H1 (cell line): Measurements from ENCODE around the gene RBSN. TPM values are rescaled to one million over a fixed set of nuclear protein-coding genes. Genes with fewer than 3 reads are reported as not detected.

Experiments
- BRCA1 ChIP-seq: IDR thresholded peaks from 2 replicates; pipeline ENCODE4 v1.6.1; 2012; ENCODE audit warnings: low read depth, low read length, improper control_type of control experiment
- FOSL1 ChIP-seq: IDR thresholded peaks from 2 replicates; pipeline ENCODE4 v1.6.1; 2011; ENCODE audit warnings: mild to moderate bottlenecking, low read depth, low read length, moderate library complexity; ENCODE audit not compliant: insufficient read depth
- GABPA ChIP-seq: IDR thresholded peaks from 2 replicates; pipeline ENCODE4 v1.6.1; 2011; ENCODE audit warnings: mild to moderate bottlenecking, low read length, moderate library complexity, borderline replicate concordance; ENCODE audit not compliant: insufficient read depth
- JUN ChIP-seq: IDR thresholded peaks from 2 replicates; pipeline ENCODE4 v1.6.1; 2011; ENCODE audit warnings: low read depth, mild to moderate bottlenecking, improper control_type of control experiment, low read length
- KDM5A ChIP-seq: fragments of 200-600 bp; IDR thresholded peaks from 2 replicates; pipeline ENCODE4 v1.7.1; 2012; ENCODE audit warnings: mild to moderate bottlenecking, low read length, inconsistent platforms, mixed read lengths
- RAD21 ChIP-seq, 2 experiments: IDR thresholded peaks in 1 of 2; conservative IDR thresholded peaks in 1 of 2; 2 replicates each; pipeline ENCODE4 v1.6.1; 2011; ENCODE audit warnings: low read depth in 2 of 2, low read length in 2 of 2, improper control_type of control experiment in 1 of 2, inconsistent platforms in 1 of 2, mild to moderate bottlenecking in 1 of 2, moderate library complexity in 1 of 2
- RNF2 ChIP-seq: fragments of 200-900, 300-1000 bp; sonication (generic); IDR thresholded peaks from 2 replicates; pipeline ENCODE4 v1.7.1; 2016; ENCODE audit warnings: borderline replicate concordance, low read depth, mild to moderate bottlenecking, antibody characterized with exemption, low read length; ENCODE audit not compliant: poor library complexity, severe bottlenecking; ENCODE audit errors: missing control alignments
- TEAD4 ChIP-seq: IDR thresholded peaks from 2 replicates; pipeline ENCODE4 v1.6.1; 2012; ENCODE audit warnings: low read depth, low read length, inconsistent platforms, mixed read lengths
- polyA plus RNA-seq, 7 experiments: library from polyadenylated mRNA; depleted of rRNA in 3 of 7; stranded (reverse) in 5 of 7; unstranded in 2 of 7; fragments of >200 nt in 5 of 7; fragments of 200-250 nt in 2 of 7; gene quantifications; 1 replicate in 5 of 7; 2 replicates in 1 of 7; 4 replicates in 1 of 7; pipeline versions ENCODE4 v1.2.1 to v1.2.3, GENCODE V29; 2011 to 2013; ENCODE audit warnings: missing spikeins in 2 of 7, mixed read lengths in 2 of 7
- total RNA-seq: library from RNA; stranded (reverse); fragmentation: NEBNext Ultra II Directional; extraction: Animal tissue kit (Norgen Biotek cat#: 25700); gene quantifications from 2 replicates; pipeline ENCODE4 v1.2.1, GENCODE V29; 2021
- TF ChIP-seq, protein P1 (sequence below), 3 experiments: IDR thresholded peaks; 1 replicate in 2 of 3; 2 replicates in 1 of 3; pipeline versions ENCODE4 v1.5.1 to v1.6.1; 2011; ENCODE audit warnings: low read length in 3 of 3, mild to moderate bottlenecking in 3 of 3, inconsistent platforms in 2 of 3, low read depth in 1 of 3, moderate library complexity in 1 of 3; ENCODE audit not compliant: insufficient read depth in 1 of 3; ENCODE audit errors: control extremely low read depth in 1 of 3

Gene RBSN
- total and polyA plus RNA-seq, 2 of the 8 experiments (the other 6 are each of a cell fraction or from before 2014, with no cell fraction given) = 5.9 to 20.0 TPM

DNA sequence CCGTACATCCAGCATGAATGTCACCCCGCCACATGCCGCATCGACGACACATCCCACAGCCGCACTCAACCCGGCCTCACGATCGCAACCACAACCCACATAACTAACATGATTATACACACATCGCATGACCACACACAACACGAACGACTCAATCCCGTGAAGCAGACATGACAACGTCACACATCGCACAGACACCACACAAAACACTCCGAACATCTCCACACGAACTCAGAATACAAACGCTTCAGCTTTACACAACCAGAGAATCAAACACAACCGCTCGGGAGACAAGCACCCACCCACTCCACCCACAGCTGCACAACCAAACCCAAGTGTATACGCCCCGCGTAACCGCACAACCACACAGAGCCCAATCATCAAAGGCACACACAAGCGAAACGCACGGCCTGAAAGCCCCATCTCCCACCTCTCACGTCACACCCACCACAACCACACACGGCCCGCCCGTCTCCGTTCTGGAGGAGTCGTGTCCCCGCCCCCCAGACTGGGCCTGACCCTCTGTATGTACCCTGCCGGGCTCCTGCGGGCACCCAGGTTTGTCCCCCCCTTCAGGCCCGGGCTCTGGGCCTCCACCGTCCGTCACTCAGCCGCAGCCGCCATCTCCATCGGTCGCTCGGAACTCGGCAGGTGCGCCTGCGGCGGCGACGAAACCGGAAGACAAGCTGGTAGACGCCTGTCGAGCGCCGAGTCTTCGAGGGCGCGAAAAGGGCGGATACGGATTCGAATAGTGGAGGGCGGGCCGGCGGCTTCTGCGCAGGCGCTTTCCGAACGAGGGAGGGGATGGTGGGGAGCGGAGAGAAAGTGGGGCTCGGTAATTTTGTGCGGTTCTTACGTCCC lies at the start of gene RBSN (continued):
- TF ChIP-seq RAD21 (IDR thresholded peaks at IDR 0.05 in 1 of 2, conservative IDR thresholded peaks at IDR 0.05 in 1 of 2; ENCODE audit: low read depth in 2 of 2, low read length in 2 of 2) = no peak
- TF ChIP-seq JUN = no peak
- TF ChIP-seq TEAD4 = no peak
- TF ChIP-seq GABPA = peak; percentile 88; the same call in 1 of the 2 replicates
- TF ChIP-seq FOSL1 = 0 out of 2 replicates have a peak, but pooled peaks have one; percentile 19
- TF ChIP-seq RNF2 = no peak
- TF ChIP-seq KDM5A = 0 out of 2 replicates have a peak, but pooled peaks have one; percentile 56
- TF ChIP-seq, protein P1, sequence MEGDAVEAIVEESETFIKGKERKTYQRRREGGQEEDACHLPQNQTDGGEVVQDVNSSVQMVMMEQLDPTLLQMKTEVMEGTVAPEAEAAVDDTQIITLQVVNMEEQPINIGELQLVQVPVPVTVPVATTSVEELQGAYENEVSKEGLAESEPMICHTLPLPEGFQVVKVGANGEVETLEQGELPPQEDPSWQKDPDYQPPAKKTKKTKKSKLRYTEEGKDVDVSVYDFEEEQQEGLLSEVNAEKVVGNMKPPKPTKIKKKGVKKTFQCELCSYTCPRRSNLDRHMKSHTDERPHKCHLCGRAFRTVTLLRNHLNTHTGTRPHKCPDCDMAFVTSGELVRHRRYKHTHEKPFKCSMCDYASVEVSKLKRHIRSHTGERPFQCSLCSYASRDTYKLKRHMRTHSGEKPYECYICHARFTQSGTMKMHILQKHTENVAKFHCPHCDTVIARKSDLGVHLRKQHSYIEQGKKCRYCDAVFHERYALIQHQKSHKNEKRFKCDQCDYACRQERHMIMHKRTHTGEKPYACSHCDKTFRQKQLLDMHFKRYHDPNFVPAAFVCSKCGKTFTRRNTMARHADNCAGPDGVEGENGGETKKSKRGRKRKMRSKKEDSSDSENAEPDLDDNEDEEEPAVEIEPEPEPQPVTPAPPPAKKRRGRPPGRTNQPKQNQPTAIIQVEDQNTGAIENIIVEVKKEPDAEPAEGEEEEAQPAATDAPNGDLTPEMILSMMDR (IDR thresholded peaks at IDR 0.05; ENCODE audit: control extremely low read depth in 1 of 3, insufficient read depth in 1 of 3, low read depth in 1 of 3, low read length in 3 of 3) = no peak
- no peak for TF ChIP-seq BRCA1
- TF ChIP-seq, all 59 proteins: peak for 27
